ENCODE data around the gene XYLB. TPM values are rescaled to one million over a fixed set of nuclear protein-coding genes. Genes with fewer than 3 reads are reported as not detected.

The XYLB gene
- total and polyA plus RNA-seq, 2 of the 13 experiments (the other 11 are each of a cell fraction or from before 2014, with no cell fraction given) = 25.9 to 30.0 TPM

GRCh38 chr3:38397320-38397719 lies 50.7 kb downstream of the XYLB start (continued):
- TF ChIP-seq REST (IDR thresholded peaks at IDR 0.05; ENCODE audit: borderline replicate concordance in 1 of 2, low read depth in 1 of 2, low read length in 2 of 2) (peak; percentile 97 to 99), POLR2AphosphoS5 (IDR thresholded peaks at IDR 0.05; ENCODE audit: low read depth, low read length) (no peak), ZBTB44 (CRISPR knock-in tag; IDR thresholded peaks at IDR 0.05) (peak; percentile 83; the same call in 1 of the 2 replicates), ZFY (CRISPR knock-in tag; IDR thresholded peaks at IDR 0.05) (peak; percentile 40; the same call in 1 of the 2 replicates), ZBTB43 (CRISPR knock-in tag; conservative IDR thresholded peaks at IDR 0.05) (0 out of 2 replicates have a peak, but pooled peaks have one; percentile 37), ZNF609 (CRISPR knock-in tag; IDR thresholded peaks at IDR 0.05; ENCODE audit: borderline replicate concordance) (no peak), MED1 (CRISPR knock-in tag; IDR thresholded peaks at IDR 0.05) (peak; percentile 29; the same call in 1 of the 2 replicates), ZNF205 (CRISPR knock-in tag; IDR thresholded peaks at IDR 0.05) (0 out of 2 replicates have a peak, but pooled peaks have one; percentile 23), SP2 (CRISPR knock-in tag; IDR thresholded peaks at IDR 0.05) (no peak), ZHX1 (CRISPR knock-in tag; IDR thresholded peaks at IDR 0.05; ENCODE audit: low read depth) (no peak), RXRB (CRISPR knock-in tag; IDR thresholded peaks at IDR 0.05; ENCODE audit: borderline replicate concordance) (peak; percentile 70; the same call in 1 of the 2 replicates), ZNF878 (CRISPR knock-in tag; IDR thresholded peaks at IDR 0.05) (peak; percentile 72; the same call in 1 of the 2 replicates), MTERF4 (CRISPR knock-in tag; IDR thresholded peaks at IDR 0.05) (no peak)

All from HepG2 (cell line).